Cardiac muscle cell (in vitro differentiated cells and primary cell): ENCODE results near the gene UXS1. TPM values are rescaled to one million over a fixed set of nuclear protein-coding genes. Genes with fewer than 3 reads are reported as not detected.

Source experiments
- DNase-seq, 2 donors: peaks; one replicate each; pipeline versions ENCODE4 v3.0.0 to v3.0.0-alpha.2; 2010 to 2017; ENCODE audit warnings: low read depth in 1 of 2, low spot score in 1 of 2
- H3K27ac ChIP-seq: fragments of 200-600 bp; sonication (generic); 2 replicates; pipeline ENCODE4 v1.5.1; 2016
- H3K27me3 ChIP-seq: fragments of 200-600 bp; sonication (generic); 2 replicates; pipeline ENCODE4 v1.6.0; 2016; ENCODE audit warnings: control low read depth
- H3K36me3 ChIP-seq: fragments of 200-600 bp; sonication (generic); 2 replicates; pipeline ENCODE4 v1.5.1; 2016; ENCODE audit warnings: control low read depth
- H3K4me1 ChIP-seq: fragments of 200-600 bp; sonication (generic); 2 replicates; pipeline ENCODE4 v1.8.1; 2017; ENCODE audit warnings: low read depth, mild to moderate bottlenecking, mixed run types
- H3K4me3 ChIP-seq: fragments of 200-600 bp; sonication (generic); 2 replicates; pipeline ENCODE4 v1.5.1; 2016; ENCODE audit warnings: mild to moderate bottlenecking
- H3K9me3 ChIP-seq: fragments of 200-600 bp; sonication (generic); 2 replicates; pipeline ENCODE4 v1.5.1; 2017; ENCODE audit warnings: low read depth, mild to moderate bottlenecking, control low read depth
- CTCF ChIP-seq: IDR thresholded peaks from 2 replicates; pipeline ENCODE4 v1.5.1; 2012; ENCODE audit warnings: low read depth, mild to moderate bottlenecking, low read length
- polyA plus RNA-seq: library from polyadenylated mRNA; unstranded; fragments of >200 nt; fragmentation: Nextera tagmentation; extraction: Ambion mirVana; gene quantifications from 2 replicates; pipeline ENCODE4 v1.2.1, GENCODE V29; 2016
- total RNA-seq: library from RNA; depleted of rRNA; stranded (reverse); fragments of >200 nt; gene quantifications from 2 replicates; pipeline ENCODE4 v1.2.3, GENCODE V29; 2016

UXS1 gene
- total and polyA plus RNA-seq, 2 experiments from 2014 or later, result 28.8 to 44.9 TPM

GRCh38 chr2:106130251-106130998 lies 63.7 kb downstream of the UXS1 start:
- DNase-seq, result no peak
- no peaks in the 10 kb centered on the region for H3K36me3 ChIP-seq
- no peak overlapping the region for H3K4me3 ChIP-seq
- H3K27me3 ChIP-seq, result no peaks in the 10 kb centered on the region
- H3K9me3 ChIP-seq, result no peaks in the 10 kb centered on the region
- peaks cover 6% of the 10 kb centered on the region for H3K4me1 ChIP-seq
- no peak for TF ChIP-seq CTCF
- H3K27ac ChIP-seq, result peak overlapping the region; percentile 76

- Histone ChIP-seq H3K27me3 (no peaks in the 10 kb centered on the region), H3K36me3 (no peaks in the 10 kb centered on the region), H3K4me3 (no peak overlapping the region), H3K4me1 (peaks cover 6% of the 10 kb centered on the region), H3K27ac (no peak overlapping the region), H3K9me3 (no peaks in the 10 kb centered on the region)
- no peak for DNase-seq
- no peak for TF ChIP-seq CTCF
These were observed 64.5 kb downstream of the UXS1 start for GRCh38 chr2:106129592-106129991.

GRCh38 chr2:106129150-106129549 lies 65.0 kb downstream of the UXS1 start:
- no peak overlapping the region for H3K4me3 ChIP-seq
- no peaks in the 10 kb centered on the region for H3K36me3 ChIP-seq
- no peaks in the 10 kb centered on the region for H3K9me3 ChIP-seq
- DNase-seq, result no peak
- H3K27me3 ChIP-seq, result no peaks in the 10 kb centered on the region
- TF ChIP-seq CTCF, result no peak
- peaks cover 6% of the 10 kb centered on the region for H3K4me1 ChIP-seq
- no peak overlapping the region for H3K27ac ChIP-seq

- Histone ChIP-seq H3K27me3 (no peaks in the 10 kb centered on the region), H3K27ac (no peak overlapping the region), H3K4me3 (no peak overlapping the region), H3K9me3 (no peaks in the 10 kb centered on the region), H3K4me1 (peaks cover 6% of the 10 kb centered on the region), H3K36me3 (no peaks in the 10 kb centered on the region)
- no peak for TF ChIP-seq CTCF
- DNase-seq, result no peak
These were observed 66.3 kb downstream of the UXS1 start for GRCh38 chr2:106127776-106128268.

- no peaks in the 10 kb centered on the region for H3K36me3 ChIP-seq
- H3K4me1 ChIP-seq, result peaks cover 6% of the 10 kb centered on the region
- DNase-seq, result peak in 1 of 2 donors; percentile 41
- TF ChIP-seq CTCF, result no peak
- H3K27me3 ChIP-seq, result no peaks in the 10 kb centered on the region
- no peaks in the 10 kb centered on the region for H3K9me3 ChIP-seq
- no peak overlapping the region for H3K4me3 ChIP-seq
- H3K27ac ChIP-seq, result no peak overlapping the region
These were observed 66.8 kb downstream of the UXS1 start for GRCh38 chr2:106127282-106127771.
